B cell (primary cell): ENCODE data around the gene MTFMT. TPM values are rescaled to one million over a fixed set of nuclear protein-coding genes. Genes with fewer than 3 reads are reported as not detected.

ENCODE experiments used
- ATAC-seq: fragments of 200-7000 bp; cut with Tn5 transposase; one replicate; pipeline ENCODE4 v1.10.0; 2021; ENCODE audit warnings: low read depth, mild to moderate bottlenecking, moderate number of reproducible peaks, moderate library complexity
- CTCF ChIA-PET: fragments of 350-600 bp; sonication (Branson Sonifier 250); formaldehyde crosslinking; loops from one replicate; lab custom pipeline; 2021; ENCODE audit warnings: antibody characterized with exemption, inconsistent platforms; lab: Charles Lee
- POLR2A ChIA-PET: fragments of 350-600 bp; sonication (Branson Sonifier 250); formaldehyde crosslinking; loops from one replicate; lab custom pipeline; 2021; ENCODE audit warnings: antibody characterized with exemption; lab: Charles Lee
- DNase-seq: peaks from one replicate; pipeline ENCODE4 v3.0.0; 2013
- H2AFZ ChIP-seq: 2 replicates; pipeline ENCODE4 v1.6.1; 2012; ENCODE audit warnings: mild to moderate bottlenecking, low read depth, low read length; ENCODE audit not compliant: insufficient read depth, poor library complexity, severe bottlenecking
- H3K27ac ChIP-seq, 2 donors: 1 replicate in 1 of 2; 2 replicates in 1 of 2; pipeline ENCODE4 v1.5.1; 2012 to 2013; ENCODE audit warnings: low read length in 2 of 2, mild to moderate bottlenecking in 2 of 2, moderate library complexity in 1 of 2
- H3K27me3 ChIP-seq, 4 experiments: fragments of 200-600 bp in 1 of 4; sonication (generic) in 1 of 4; replicated peaks in 1 of 4; 1 replicate in 2 of 4; 2 replicates in 2 of 4; pipeline versions ENCODE4 v1.6.1 to v1.7.0; 2013 to 2016; ENCODE audit warnings: low read length in 3 of 4, mild to moderate bottlenecking in 2 of 4, mixed read lengths in 1 of 4, moderate library complexity in 1 of 4; ENCODE audit not compliant: insufficient read depth in 4 of 4, control insufficient read depth in 3 of 4; ENCODE audit errors: control extremely low read depth in 1 of 4
- H3K36me3 ChIP-seq, 2 experiments: replicated peaks in 1 of 2; 1 replicate in 1 of 2; 2 replicates in 1 of 2; pipeline versions ENCODE4 v1.6.1 to v1.7.1; 2013; ENCODE audit warnings: low read length in 1 of 2; ENCODE audit not compliant: insufficient read depth in 2 of 2, control insufficient read depth in 1 of 2; ENCODE audit errors: control extremely low read depth in 1 of 2, extremely low read depth in 1 of 2
- H3K4me1 ChIP-seq, 2 donors: fragments of 200-600 bp in 1 of 2; sonication (generic) in 1 of 2; 1 replicate in 1 of 2; 2 replicates in 1 of 2; pipeline versions ENCODE4 v1.5.1 to v1.6.1; 2013 to 2017; ENCODE audit warnings: low read length in 2 of 2; ENCODE audit not compliant: control insufficient read depth in 2 of 2, insufficient read depth in 2 of 2
- H3K4me2 ChIP-seq: replicated peaks from 2 replicates; pipeline ENCODE3; 2012; ENCODE audit warnings: mild to moderate bottlenecking, low read depth, low read length; ENCODE audit not compliant: poor library complexity, severe bottlenecking
- H3K4me3 ChIP-seq, 5 experiments: fragments of 200-600 bp in 1 of 5; sonication (generic) in 1 of 5; 1 replicate in 3 of 5; 2 replicates in 2 of 5; pipeline versions ENCODE4 v1.5.1 to v1.7.0; 2011 to 2016; ENCODE audit warnings: low read length in 4 of 5, mild to moderate bottlenecking in 4 of 5, low read depth in 2 of 5, control low read depth in 1 of 5, moderate library complexity in 1 of 5; ENCODE audit not compliant: insufficient read depth in 1 of 5; ENCODE audit errors: control extremely low read depth in 1 of 5, extremely low read depth in 1 of 5
- H3K79me2 ChIP-seq: fragments of 200-600 bp; sonication (generic); one replicate; pipeline ENCODE4 v1.6.0; 2016; ENCODE audit warnings: low read length; ENCODE audit not compliant: control insufficient read depth, insufficient read depth
- H3K9ac ChIP-seq: fragments of 200-600 bp; sonication (generic); 2 replicates; pipeline ENCODE4 v1.6.1; 2017; ENCODE audit warnings: mild to moderate bottlenecking, low read length, moderate library complexity
- H3K9me3 ChIP-seq, 3 donors: one replicate each; pipeline versions ENCODE4 v1.6.1 to v1.7.1; 2013; ENCODE audit warnings: low read length in 2 of 3; ENCODE audit not compliant: control insufficient read depth in 2 of 3, insufficient read depth in 1 of 3; ENCODE audit errors: control extremely low read depth in 1 of 3
- H4K20me1 ChIP-seq: 2 replicates; pipeline ENCODE4 v1.6.0; 2012; ENCODE audit warnings: mild to moderate bottlenecking, low read length; ENCODE audit not compliant: insufficient read depth, control insufficient read depth, poor library complexity, severe bottlenecking
- H3K27ac Mint-ChIP-seq: one replicate; pipeline ENCODE4 v1.8.0; 2021; ENCODE audit warnings: mixed read lengths
- H3K27me3 Mint-ChIP-seq: one replicate; pipeline ENCODE4 v1.8.0; 2021; ENCODE audit warnings: mixed read lengths
- H3K4me1 Mint-ChIP-seq: one replicate; pipeline ENCODE4 v1.8.0; 2021; ENCODE audit warnings: mixed read lengths
- H3K4me3 Mint-ChIP-seq: one replicate; pipeline ENCODE4 v1.8.0; 2021; ENCODE audit warnings: mixed read lengths
- H3K9me3 Mint-ChIP-seq: one replicate; pipeline ENCODE4 v1.8.0; 2022; ENCODE audit warnings: mixed read lengths; ENCODE audit not compliant: insufficient read depth
- EZH2 ChIP-seq: IDR thresholded peaks from 2 replicates; pipeline ENCODE4 v1.6.1; 2012; ENCODE audit warnings: borderline replicate concordance, low read depth, mild to moderate bottlenecking, moderate library complexity, low read length; ENCODE audit not compliant: insufficient read depth, poor library complexity, severe bottlenecking
- WGBS: methylation state at CpG from one replicate; pipeline ENCODE4 v1.1.5; 2013; ENCODE audit warnings: missing lambda C conversion rate; ENCODE audit not compliant: insufficient coverage; 5-methylcytosine and 5-hydroxymethylcytosine counted together
- intact Hi-C: fragments of 100-400 bp; cut with micrococcal nuclease; formaldehyde crosslinking; loops from one replicate; pipeline ENCODE4 v1.10.0; 2022
- polyA plus RNA-seq: library from polyadenylated mRNA; depleted of rRNA; stranded (reverse); fragments of >200 nt; gene quantifications from 2 replicates; pipeline ENCODE4 v1.2.3, GENCODE V29; 2012
- total RNA-seq, 2 donors: library from RNA; stranded (reverse); fragments of 120-200 nt in 1 of 2; gene quantifications; 1 replicate in 1 of 2; 2 replicates in 1 of 2; pipeline versions ENCODE4 v1.2.3 to v1.2.4, GENCODE V29; 2013 to 2022
- TF ChIP-seq, protein P1 (sequence below): fragments of 200-600 bp; IDR thresholded peaks from one replicate; pipeline ENCODE4 v1.8.0; 2022; ENCODE audit warnings: antibody characterized with exemption, mild to moderate bottlenecking

MTFMT gene
- total and polyA plus RNA-seq, 2 donors (not counting 1 experiment from before 2014, with no cell fraction given): 10.0 to 14.3 TPM

GRCh38 chr15:64991536-64992135 lies 37.8 kb downstream of the MTFMT start:
- H3K27ac Mint-ChIP-seq: peak overlapping the region; percentile 38
- no CpG with 5 or more reads among the region's 2 CpGs for WGBS
- no peak overlapping the region for H3K4me3 ChIP-seq
- CTCF ChIA-PET: interaction anchor here (2.0 kb wide), 1 partner anchor 17 kb away, joined by 5 read pairs; no protein-coding TSS in a partner anchor
- H3K4me3 Mint-ChIP-seq: no peak overlapping the region
- no peaks in the 10 kb centered on the region for H3K36me3 ChIP-seq
- H3K4me1 Mint-ChIP-seq: peaks cover 37% of the 10 kb centered on the region
- peaks cover 17 to 20% of the 10 kb centered on the region in 2 donors for H3K4me1 ChIP-seq
- no peak overlapping the region for H3K27ac ChIP-seq
- peaks cover 28% of the 10 kb centered on the region for H3K79me2 ChIP-seq
- ATAC-seq (no peak), DNase-seq (no peak)
- H2AFZ ChIP-seq: no peak overlapping the region
- no peaks in the 10 kb centered on the region for H3K9me3 Mint-ChIP-seq
- POLR2A ChIA-PET: no interaction called here
- intact Hi-C loops: loop anchor here (5.0 kb wide), 2 partner anchors 149 to 164 kb away; partner anchors contain the start of genes PIF1 and PLEKHO2
- H3K4me2 ChIP-seq: no peak overlapping the region
- H3K9ac ChIP-seq: no peak overlapping the region
- TF ChIP-seq, protein P1, sequence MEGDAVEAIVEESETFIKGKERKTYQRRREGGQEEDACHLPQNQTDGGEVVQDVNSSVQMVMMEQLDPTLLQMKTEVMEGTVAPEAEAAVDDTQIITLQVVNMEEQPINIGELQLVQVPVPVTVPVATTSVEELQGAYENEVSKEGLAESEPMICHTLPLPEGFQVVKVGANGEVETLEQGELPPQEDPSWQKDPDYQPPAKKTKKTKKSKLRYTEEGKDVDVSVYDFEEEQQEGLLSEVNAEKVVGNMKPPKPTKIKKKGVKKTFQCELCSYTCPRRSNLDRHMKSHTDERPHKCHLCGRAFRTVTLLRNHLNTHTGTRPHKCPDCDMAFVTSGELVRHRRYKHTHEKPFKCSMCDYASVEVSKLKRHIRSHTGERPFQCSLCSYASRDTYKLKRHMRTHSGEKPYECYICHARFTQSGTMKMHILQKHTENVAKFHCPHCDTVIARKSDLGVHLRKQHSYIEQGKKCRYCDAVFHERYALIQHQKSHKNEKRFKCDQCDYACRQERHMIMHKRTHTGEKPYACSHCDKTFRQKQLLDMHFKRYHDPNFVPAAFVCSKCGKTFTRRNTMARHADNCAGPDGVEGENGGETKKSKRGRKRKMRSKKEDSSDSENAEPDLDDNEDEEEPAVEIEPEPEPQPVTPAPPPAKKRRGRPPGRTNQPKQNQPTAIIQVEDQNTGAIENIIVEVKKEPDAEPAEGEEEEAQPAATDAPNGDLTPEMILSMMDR: no peak
- TF ChIP-seq EZH2: no peak
- no peaks in the 10 kb centered on the region for H3K27me3 ChIP-seq
- H3K9me3 ChIP-seq: no peaks in the 10 kb centered on the region
- no peaks in the 10 kb centered on the region for H4K20me1 ChIP-seq
- H3K27me3 Mint-ChIP-seq: no peaks in the 10 kb centered on the region

- peaks cover 22 to 26% of the 10 kb centered on the region in 2 donors for H3K4me1 ChIP-seq
- peak overlapping the region; percentile 96 for H3K27ac Mint-ChIP-seq
- no peaks in the 10 kb centered on the region for H3K27me3 Mint-ChIP-seq
- CTCF ChIA-PET: interaction anchor here (0.6 to 2.9 kb wide), 5 partner anchors 18 to 1874 kb away, joined by 3 to 10 read pairs (median 3); no protein-coding TSS in a partner anchor
- no peaks in the 10 kb centered on the region for H3K36me3 ChIP-seq
- no peaks in the 10 kb centered on the region for H3K9me3 Mint-ChIP-seq
- POLR2A ChIA-PET: interaction anchor here (0.9 to 1.8 kb wide), 3 partner anchors 19 to 314 kb away, joined by 3 to 6 read pairs (median 4); partner anchors contain the start of genes PARP16 and RNU5B-1
- 0% methylated on average over 2 of the region's 9 CpGs for WGBS
- peak overlapping the region; percentile 96 for H3K4me2 ChIP-seq
- H2AFZ ChIP-seq: peak overlapping the region; percentile 80
- no peaks in the 10 kb centered on the region for H3K27me3 ChIP-seq
- peaks cover 35% of the 10 kb centered on the region for H3K79me2 ChIP-seq
- H3K4me1 Mint-ChIP-seq: peaks cover 44% of the 10 kb centered on the region
- TF ChIP-seq EZH2: no peak
- TF ChIP-seq, protein P1: no peak
- peak overlapping the region; percentile 64 to 94 for H3K27ac ChIP-seq
- DNase-seq (no peak), ATAC-seq (no peak)
- peak overlapping the region; percentile 89 for H3K9ac ChIP-seq
- H3K4me3 Mint-ChIP-seq: peak overlapping the region; percentile 97
- intact Hi-C loops: loop anchor here (1.0 to 5.0 kb wide), 6 partner anchors 39 to 287 kb away; partner anchors contain the start of genes MTFMT, PDCD7, PIF1 and PLEKHO2
- no peaks in the 10 kb centered on the region for H4K20me1 ChIP-seq
- peak overlapping the region; percentile 23 to 97 (median 88) for H3K4me3 ChIP-seq
- no peaks in the 10 kb centered on the region for H3K9me3 ChIP-seq
These were observed 39.3 kb downstream of the MTFMT start for GRCh38 chr15:64990168-64990470.
